NT2/D1 (cell line): Measurements from ENCODE around the gene YOD1.

Experiments
- DNase-seq: peaks from one replicate; pipeline ENCODE4 v3.0.0-alpha.2; 2011; ENCODE audit warnings: low read depth, low spot score
- H3K27me3 ChIP-seq: 2 replicates; pipeline ENCODE4 v1.6.0; 2011; ENCODE audit warnings: mild to moderate bottlenecking; ENCODE audit not compliant: insufficient read length, insufficient read depth
- H3K36me3 ChIP-seq: 2 replicates; pipeline ENCODE4 v1.6.1; 2011; ENCODE audit warnings: mild to moderate bottlenecking, low read length, mixed read lengths; ENCODE audit not compliant: insufficient read depth, insufficient read length
- H3K4me1 ChIP-seq: 2 replicates; pipeline ENCODE4 v1.5.1; 2011; ENCODE audit not compliant: insufficient read depth, insufficient read length
- H3K4me3 ChIP-seq: 2 replicates; pipeline ENCODE4 v1.5.1; 2011; ENCODE audit warnings: low read depth; ENCODE audit not compliant: insufficient read length
- H3K9ac ChIP-seq: 2 replicates; pipeline ENCODE4 v1.6.0; 2011; ENCODE audit warnings: low read depth; ENCODE audit not compliant: insufficient read length
- H3K9me3 ChIP-seq: 2 replicates; pipeline ENCODE4 v1.5.1; 2011; ENCODE audit warnings: mild to moderate bottlenecking, low read length; ENCODE audit not compliant: insufficient read depth
- SUZ12 ChIP-seq: IDR thresholded peaks from 2 replicates; pipeline ENCODE4 v1.6.1; 2011; ENCODE audit not compliant: insufficient read length, insufficient read depth; ENCODE audit errors: extremely low read depth
- YY1 ChIP-seq: IDR thresholded peaks from 2 replicates; pipeline ENCODE4 v1.6.1; 2011; ENCODE audit not compliant: insufficient read length, insufficient read depth
- ZNF274 ChIP-seq: IDR thresholded peaks from 2 replicates; pipeline ENCODE4 v1.6.1; 2011; ENCODE audit warnings: mild to moderate bottlenecking, low read depth, low read length

Gene YOD1

GRCh38 chr1:207010726-207011125 lies 40.3 kb downstream of the YOD1 start:
- Histone ChIP-seq H3K27me3 (no peaks in the 10 kb centered on the region), H3K4me3 (no peak overlapping the region)

GRCh38 chr1:207009945-207010344 lies 41.1 kb downstream of the YOD1 start:
- no peak for DNase-seq
- H3K36me3 ChIP-seq: no peaks in the 10 kb centered on the region
- no peaks in the 10 kb centered on the region for H3K4me1 ChIP-seq
- H3K4me3 ChIP-seq: no peak overlapping the region
- H3K27me3 ChIP-seq: no peaks in the 10 kb centered on the region
- H3K9me3 ChIP-seq: no peaks in the 10 kb centered on the region
- TF ChIP-seq ZNF274 (no peak), SUZ12 (no peak), YY1 (no peak)
- no peak overlapping the region for H3K9ac ChIP-seq

More at GRCh38 chr1:207010726-207011125, 40.3 kb downstream of the YOD1 start:
- Histone ChIP-seq H3K9ac (no peak overlapping the region), H3K4me1 (no peaks in the 10 kb centered on the region), H3K9me3 (no peaks in the 10 kb centered on the region), H3K36me3 (no peaks in the 10 kb centered on the region)
- no peak for TF ChIP-seq YY1
- no peak for TF ChIP-seq SUZ12
- no peak for TF ChIP-seq ZNF274
- DNase-seq: no peak

- H3K36me3 ChIP-seq: no peaks in the 10 kb centered on the region
- H3K4me1 ChIP-seq: no peaks in the 10 kb centered on the region
- no peak overlapping the region for H3K9ac ChIP-seq
- no peaks in the 10 kb centered on the region for H3K9me3 ChIP-seq
- TF ChIP-seq YY1 (no peak), ZNF274 (no peak), SUZ12 (no peak)
- DNase-seq: no peak
- H3K27me3 ChIP-seq: no peaks in the 10 kb centered on the region
- no peak overlapping the region for H3K4me3 ChIP-seq
Observed at GRCh38 chr1:207009182-207009850, 41.7 kb downstream of the YOD1 start.

GRCh38 chr1:207007352-207008033 lies 43.5 kb downstream of the YOD1 start:
- no peaks in the 10 kb centered on the region for H3K27me3 ChIP-seq
- no peak overlapping the region for H3K4me3 ChIP-seq
- peaks cover 2% of the 10 kb centered on the region for H3K4me1 ChIP-seq
- H3K9ac ChIP-seq: no peak overlapping the region
- no peaks in the 10 kb centered on the region for H3K36me3 ChIP-seq
- TF ChIP-seq YY1: no peak
- TF ChIP-seq SUZ12: no peak
- TF ChIP-seq ZNF274: no peak
- H3K9me3 ChIP-seq: no peaks in the 10 kb centered on the region
- peak; percentile 18 for DNase-seq

- DNase-seq: no peak
- Histone ChIP-seq H3K36me3 (no peaks in the 10 kb centered on the region), H3K27me3 (no peaks in the 10 kb centered on the region), H3K9ac (no peak overlapping the region), H3K4me3 (no peak overlapping the region), H3K4me1 (peaks cover 2% of the 10 kb centered on the region), H3K9me3 (no peaks in the 10 kb centered on the region)
- TF ChIP-seq SUZ12 (no peak), ZNF274 (no peak), YY1 (no peak)
Observed at GRCh38 chr1:207006914-207007313, 44.1 kb downstream of the YOD1 start.

GRCh38 chr1:207006083-207006482 lies 44.9 kb downstream of the YOD1 start:
- peaks cover 2% of the 10 kb centered on the region for H3K4me1 ChIP-seq
- no peak overlapping the region for H3K4me3 ChIP-seq
- H3K9ac ChIP-seq: no peak overlapping the region
- no peaks in the 10 kb centered on the region for H3K27me3 ChIP-seq
- DNase-seq: no peak
- no peaks in the 10 kb centered on the region for H3K36me3 ChIP-seq
- no peaks in the 10 kb centered on the region for H3K9me3 ChIP-seq
- no peak for TF ChIP-seq SUZ12
- no peak for TF ChIP-seq YY1
- no peak for TF ChIP-seq ZNF274
